ENCODE results near the gene KRT84.

KRT84 gene

GRCh38 chr12:52342781-52343490 is 42.5 kb downstream of the KRT84 start:
- no peak for TF ChIP-seq CTCF (IDR thresholded peaks at IDR 0.05; ENCODE audit: low read depth, low read length)
- H3K4me3 ChIP-seq (replicated peaks in 1 of 2; ENCODE audit: low read depth in 2 of 2, low read length in 2 of 2), result no peak overlapping the region
- DNase-seq (ENCODE audit: low read depth in 2 of 2), result no peak

- DNase-seq (ENCODE audit: low read depth in 2 of 2), result no peak
- no peak overlapping the region for H3K4me3 ChIP-seq (replicated peaks in 1 of 2; ENCODE audit: low read depth in 2 of 2, low read length in 2 of 2)
- no peak for TF ChIP-seq CTCF (IDR thresholded peaks at IDR 0.05; ENCODE audit: low read depth, low read length)
These were observed 44.3 kb downstream of the KRT84 start for GRCh38 chr12:52341066-52341580.

- no peak for DNase-seq (ENCODE audit: low read depth in 2 of 2)
- no peak for TF ChIP-seq CTCF (IDR thresholded peaks at IDR 0.05; ENCODE audit: low read depth, low read length)
- H3K4me3 ChIP-seq (replicated peaks in 1 of 2; ENCODE audit: low read depth in 2 of 2, low read length in 2 of 2), result no peak overlapping the region
These were observed 47.1 kb downstream of the KRT84 start for GRCh38 chr12:52338241-52338960.

- DNase-seq (ENCODE audit: low read depth in 2 of 2), result peak in 1 of 2 donors; percentile 15
- TF ChIP-seq CTCF (IDR thresholded peaks at IDR 0.05; ENCODE audit: low read depth, low read length), result no peak
These were observed 48.4 kb downstream of the KRT84 start for GRCh38 chr12:52337054-52337453.

GRCh38 chr12:52336641-52337040 is 48.8 kb downstream of the KRT84 start:
- H3K4me3 ChIP-seq (replicated peaks in 1 of 2; ENCODE audit: low read depth in 2 of 2, low read length in 2 of 2), result no peak overlapping the region
- no peak for DNase-seq (ENCODE audit: low read depth in 2 of 2)
- TF ChIP-seq CTCF (IDR thresholded peaks at IDR 0.05; ENCODE audit: low read depth, low read length), result no peak

More at GRCh38 chr12:52337054-52337453, 48.4 kb downstream of the KRT84 start:
- H3K4me3 ChIP-seq (replicated peaks in 1 of 2; ENCODE audit: low read depth in 2 of 2, low read length in 2 of 2), result no peak overlapping the region

GRCh38 chr12:52335598-52336262 is 49.7 kb downstream of the KRT84 start:
- no peak for TF ChIP-seq CTCF (IDR thresholded peaks at IDR 0.05; ENCODE audit: low read depth, low read length)
- DNase-seq (ENCODE audit: low read depth in 2 of 2), result no peak
- H3K4me3 ChIP-seq (replicated peaks in 1 of 2; ENCODE audit: low read depth in 2 of 2, low read length in 2 of 2), result no peak overlapping the region
